ENCODE measurements around the gene SARDH.

SARDH gene

GRCh38 chr9:133738640-133739225 lies 581 bp upstream of the SARDH start:
- H3K27ac ChIP-seq (ENCODE audit: poor library complexity, severe bottlenecking): no peak overlapping the region
- no peak overlapping the region for H3K4me3 ChIP-seq (ENCODE audit: severe bottlenecking)
- peaks cover 2% of the 10 kb centered on the region for H3K27me3 ChIP-seq (ENCODE audit: insufficient read depth, poor library complexity, severe bottlenecking)
- ATAC-seq (ENCODE audit: low read depth) (no peak), DNase-seq (ENCODE audit: low spot score) (peak; percentile 53)
- H3K9me3 ChIP-seq (ENCODE audit: severe bottlenecking): no peaks in the 10 kb centered on the region
- no peaks in the 10 kb centered on the region for H3K4me1 ChIP-seq (ENCODE audit: insufficient read depth, poor library complexity, severe bottlenecking)
- no peaks in the 10 kb centered on the region for H3K36me3 ChIP-seq (ENCODE audit: low read depth)
- no peak for TF ChIP-seq CTCF (IDR thresholded peaks at IDR 0.05; ENCODE audit: poor library complexity, severe bottlenecking)

- Histone ChIP-seq H3K27ac (ENCODE audit: poor library complexity, severe bottlenecking) (no peak overlapping the region), H3K9me3 (ENCODE audit: severe bottlenecking) (no peaks in the 10 kb centered on the region), H3K4me3 (ENCODE audit: severe bottlenecking) (no peak overlapping the region), H3K27me3 (ENCODE audit: insufficient read depth, poor library complexity, severe bottlenecking) (no peaks in the 10 kb centered on the region), H3K4me1 (ENCODE audit: insufficient read depth, poor library complexity, severe bottlenecking) (no peaks in the 10 kb centered on the region), H3K36me3 (ENCODE audit: low read depth) (no peaks in the 10 kb centered on the region)
- ATAC-seq (ENCODE audit: low read depth) (no peak; the same call in 2 of the 3 replicates), DNase-seq (ENCODE audit: low spot score) (peak; percentile 51)
- no peak for TF ChIP-seq CTCF (IDR thresholded peaks at IDR 0.05; ENCODE audit: poor library complexity, severe bottlenecking)
These were observed 930 bp downstream of the SARDH start for GRCh38 chr9:133737071-133737773.

DNA sequence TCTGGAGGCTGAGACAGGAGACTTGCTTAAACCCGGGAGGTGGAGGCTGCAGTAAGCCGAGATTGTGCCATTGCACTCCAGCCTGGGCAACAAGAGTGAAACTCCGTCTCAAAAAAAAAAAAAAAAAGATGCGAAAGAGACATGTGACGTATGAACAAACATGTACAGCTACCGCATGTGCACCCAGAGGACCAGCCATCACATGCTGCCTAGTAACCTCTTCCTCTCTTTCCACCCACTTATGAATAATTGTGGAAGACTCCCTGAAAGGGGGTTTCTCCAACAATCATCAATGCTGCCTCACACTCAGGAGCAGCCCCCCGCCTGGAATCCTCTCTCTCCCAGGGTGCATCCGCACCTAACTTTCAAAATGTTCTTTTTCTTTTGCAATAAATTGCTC lies 2.2 kb downstream of the SARDH start:
- H3K36me3 ChIP-seq (ENCODE audit: low read depth): no peaks in the 10 kb centered on the region
- ATAC-seq (ENCODE audit: low read depth) (no peak), DNase-seq (ENCODE audit: low spot score) (no peak)
- TF ChIP-seq CTCF (IDR thresholded peaks at IDR 0.05; ENCODE audit: poor library complexity, severe bottlenecking): no peak
- no peak overlapping the region for H3K27ac ChIP-seq (ENCODE audit: poor library complexity, severe bottlenecking)
- H3K27me3 ChIP-seq (ENCODE audit: insufficient read depth, poor library complexity, severe bottlenecking): no peaks in the 10 kb centered on the region
- H3K4me3 ChIP-seq (ENCODE audit: severe bottlenecking): no peak overlapping the region
- H3K4me1 ChIP-seq (ENCODE audit: insufficient read depth, poor library complexity, severe bottlenecking): no peaks in the 10 kb centered on the region
- no peaks in the 10 kb centered on the region for H3K9me3 ChIP-seq (ENCODE audit: severe bottlenecking)

DNA sequence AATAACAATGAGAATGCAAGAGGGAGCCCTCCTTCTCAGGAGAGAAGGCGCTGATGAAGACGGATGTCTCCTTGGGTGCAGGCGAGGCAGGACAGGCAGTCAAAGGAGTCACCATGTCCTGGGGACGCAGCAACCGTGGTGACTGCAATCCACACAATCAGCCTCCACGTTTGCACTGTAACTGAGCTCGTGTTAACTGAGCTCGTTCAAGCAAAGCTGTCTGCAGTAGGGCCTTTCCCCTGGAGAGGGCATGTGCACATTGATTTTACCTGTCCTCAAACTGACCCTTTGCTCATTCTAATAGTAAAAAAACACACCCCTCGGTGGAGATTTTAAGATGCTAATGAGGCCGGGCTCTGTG lies 2.8 kb downstream of the SARDH start:
- H3K36me3 ChIP-seq (ENCODE audit: low read depth): no peaks in the 10 kb centered on the region
- no peak for TF ChIP-seq CTCF (IDR thresholded peaks at IDR 0.05; ENCODE audit: poor library complexity, severe bottlenecking)
- no peaks in the 10 kb centered on the region for H3K27me3 ChIP-seq (ENCODE audit: insufficient read depth, poor library complexity, severe bottlenecking)
- no peaks in the 10 kb centered on the region for H3K9me3 ChIP-seq (ENCODE audit: severe bottlenecking)
- no peaks in the 10 kb centered on the region for H3K4me1 ChIP-seq (ENCODE audit: insufficient read depth, poor library complexity, severe bottlenecking)
- no peak for ATAC-seq (ENCODE audit: low read depth)
- DNase-seq (ENCODE audit: low spot score): peak; percentile 49
- H3K27ac ChIP-seq (ENCODE audit: poor library complexity, severe bottlenecking): no peak overlapping the region
- no peak overlapping the region for H3K4me3 ChIP-seq (ENCODE audit: severe bottlenecking)
